H7 (cell line): ENCODE measurements around the gene SLITRK3. TPM values are rescaled to one million over a fixed set of nuclear protein-coding genes. Genes with fewer than 3 reads are reported as not detected.
"Not testable (repeated sequence)": the region's sequence is repeated elsewhere in the genome, so short reads cannot be mapped to it uniquely, and the experiment has no call there.

ENCODE experiments used
- DNase-seq: peaks from one replicate; pipeline ENCODE4 v3.0.0; 2012
- H3K27me3 ChIP-seq: 2 replicates; pipeline ENCODE4 v1.6.0; 2011; ENCODE audit warnings: mild to moderate bottlenecking, low read length; ENCODE audit not compliant: control insufficient read depth, insufficient read depth
- H3K36me3 ChIP-seq: replicated peaks from 2 replicates; pipeline ENCODE4 v1.5.1; 2011; ENCODE audit warnings: low read length; ENCODE audit not compliant: control insufficient read depth, insufficient read depth
- H3K4me3 ChIP-seq: 2 replicates; pipeline ENCODE4 v1.5.1; 2011; ENCODE audit warnings: low read depth, mild to moderate bottlenecking, control low read depth, low read length, moderate library complexity; ENCODE audit not compliant: insufficient read depth
- total RNA-seq: library from RNA; depleted of rRNA; stranded (reverse); fragments of >200 nt; shearing (Covaris generic); gene quantifications from 2 replicates; pipeline ENCODE4 v1.2.3, GENCODE V29; 2014; rRNA removed

Gene SLITRK3
- total RNA-seq, 1 experiment from 2014 or later, result 0.07 TPM

- Histone ChIP-seq H3K27me3 (no peaks in the 10 kb centered on the region), H3K36me3 (no peaks in the 10 kb centered on the region), H3K4me3 (no peak overlapping the region)
- no peak for DNase-seq
Measured at GRCh38 chr3:165158011-165158410, 38.2 kb downstream of the SLITRK3 start.

- Histone ChIP-seq H3K36me3 (no peaks in the 10 kb centered on the region), H3K4me3 (no peak overlapping the region), H3K27me3 (no peaks in the 10 kb centered on the region)
- no peak for DNase-seq
Measured at GRCh38 chr3:165156757-165157420, 39.3 kb downstream of the SLITRK3 start.

- no peaks in the 10 kb centered on the region for H3K36me3 ChIP-seq
- H3K4me3 ChIP-seq, result no peak overlapping the region
- no peak for DNase-seq
- H3K27me3 ChIP-seq, result no peaks in the 10 kb centered on the region
Measured at GRCh38 chr3:165148876-165149441, 47.2 kb downstream of the SLITRK3 start.

GRCh38 chr3:165144271-165144670 lies 51.9 kb downstream of the SLITRK3 start:
- Histone ChIP-seq H3K4me3 (no peak overlapping the region), H3K36me3 (no peaks in the 10 kb centered on the region), H3K27me3 (no peaks in the 10 kb centered on the region; the same call in 1 of the 2 replicates)
- no peak for DNase-seq

GRCh38 chr3:165139918-165140317 lies 56.3 kb downstream of the SLITRK3 start:
- H3K36me3 ChIP-seq, DNase-seq, H3K4me3 ChIP-seq, H3K27me3 ChIP-seq: not testable (repeated sequence)

Other genes with a start within 250 kb of the SLITRK3 start
- not detected in 2 replicates for gene SI, start 117.9 kb downstream of the SLITRK3 start, total RNA-seq